ENCODE results near the gene LDLR.
A peak's percentile ranks its signal among the peaks of the same experiment; 100 is the strongest.

- TF ChIP-seq POLR2AphosphoS5 (IDR thresholded peaks at IDR 0.05; ENCODE audit: low read depth, low read length) (no peak), TAF1 (IDR thresholded peaks at IDR 0.05; ENCODE audit: low read depth, low read length) (no peak), POLR2A (IDR thresholded peaks at IDR 0.05; ENCODE audit: low read depth, low read length) (no peak), SPI1 (IDR thresholded peaks at IDR 0.05; ENCODE audit: low read depth, low read length) (peak; percentile 47)
Measured at GRCh38 chr19:11137542-11138384, 48.5 kb downstream of the LDLR start.

Data from GM12891 (cell line).